T-helper 1 cell (primary cell): ENCODE data around the gene SH3PXD2A.
"Not testable (repeated sequence)": the region's sequence is repeated elsewhere in the genome, so short reads cannot be mapped to it uniquely, and the experiment has no call there.

Source experiments
- DNase-seq, 5 donors: peaks; one replicate each; pipeline ENCODE4 v3.0.0-alpha.2; 2012 to 2020

The SH3PXD2A gene

DNA sequence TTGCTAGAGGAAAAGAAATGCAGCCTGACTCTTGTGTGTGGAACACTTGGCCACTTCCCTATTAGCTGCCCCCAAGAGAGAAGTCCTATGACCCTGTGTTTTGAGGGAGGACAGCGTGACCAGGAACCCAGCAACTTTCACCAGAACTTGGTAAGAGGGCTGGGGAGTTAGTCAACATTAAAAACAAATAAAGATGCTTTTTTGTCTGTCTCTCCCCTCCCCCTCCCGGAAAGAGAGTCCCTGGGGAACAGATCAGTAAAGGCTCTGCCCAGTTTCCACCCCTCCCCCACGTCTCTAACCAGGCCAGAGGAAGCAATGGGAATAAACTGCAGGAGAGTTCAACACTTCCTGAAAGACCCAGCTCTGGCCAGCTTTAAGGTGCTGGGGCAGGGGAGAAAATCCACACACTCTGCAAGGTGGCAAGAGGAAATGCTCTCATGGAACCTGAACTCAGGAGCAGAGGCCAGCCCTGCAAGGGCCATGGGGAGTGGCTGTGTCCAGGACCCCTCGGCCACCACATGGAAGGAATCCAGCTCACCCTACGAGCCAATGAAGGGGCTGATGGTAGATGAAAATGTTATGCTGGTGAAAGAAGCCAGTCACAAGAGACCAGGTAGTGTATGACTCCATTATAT, 21.5 kb downstream of the SH3PXD2A start:
- no peak for DNase-seq

GRCh38 chr10:103832806-103833205, 22.6 kb downstream of the SH3PXD2A start:
- DNase-seq, result no peak

GRCh38 chr10:103829838-103830465, 25.4 kb downstream of the SH3PXD2A start:
- DNase-seq, result no peak

DNA sequence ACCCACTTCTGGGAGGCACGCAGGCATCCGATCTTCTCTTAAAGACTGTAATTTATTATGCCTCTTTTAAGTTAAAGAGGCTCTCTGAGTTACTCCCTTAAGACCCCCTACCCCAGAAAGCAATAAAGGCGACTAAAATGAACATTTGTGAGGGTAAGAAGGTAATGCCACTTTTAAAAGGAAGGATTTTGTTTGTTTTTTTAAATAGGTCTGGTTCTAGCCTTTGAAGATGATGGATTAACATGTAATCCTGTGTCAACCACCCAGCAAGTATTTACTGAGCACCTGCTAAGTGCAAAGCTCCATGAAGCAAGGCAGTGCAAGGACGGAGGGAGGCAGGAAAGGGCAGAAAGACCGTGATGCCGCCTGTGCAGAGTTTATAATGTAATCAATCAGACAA, 26.1 kb downstream of the SH3PXD2A start:
- no peak for DNase-seq

GRCh38 chr10:103828587-103829197, 26.7 kb downstream of the SH3PXD2A start:
- no peak for DNase-seq

GRCh38 chr10:103828107-103828506, 27.3 kb downstream of the SH3PXD2A start:
- no peak for DNase-seq

- DNase-seq, result no peak
These were observed 28.5 kb downstream of the SH3PXD2A start for GRCh38 chr10:103826885-103827284.

DNA sequence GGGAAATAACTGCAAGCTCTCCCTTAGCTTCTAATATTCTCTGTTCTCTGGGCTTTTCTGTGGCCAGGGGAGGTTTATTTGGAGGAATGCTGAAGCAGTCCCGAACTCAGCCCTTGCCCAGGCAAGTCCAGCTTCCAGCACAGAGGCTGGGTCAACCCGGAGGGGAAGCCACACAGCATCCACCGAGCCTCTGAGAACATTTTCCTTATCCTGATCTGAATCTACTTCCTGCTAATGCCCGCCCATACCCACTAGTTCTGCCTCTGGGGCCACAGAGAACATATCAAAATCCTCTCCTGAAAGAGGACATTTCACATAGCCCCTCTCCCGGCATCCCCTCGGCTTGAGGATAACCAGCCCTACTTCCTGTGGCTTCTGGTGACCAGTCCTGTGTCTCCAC, 31.1 kb downstream of the SH3PXD2A start:
- DNase-seq, result no peak

DNA sequence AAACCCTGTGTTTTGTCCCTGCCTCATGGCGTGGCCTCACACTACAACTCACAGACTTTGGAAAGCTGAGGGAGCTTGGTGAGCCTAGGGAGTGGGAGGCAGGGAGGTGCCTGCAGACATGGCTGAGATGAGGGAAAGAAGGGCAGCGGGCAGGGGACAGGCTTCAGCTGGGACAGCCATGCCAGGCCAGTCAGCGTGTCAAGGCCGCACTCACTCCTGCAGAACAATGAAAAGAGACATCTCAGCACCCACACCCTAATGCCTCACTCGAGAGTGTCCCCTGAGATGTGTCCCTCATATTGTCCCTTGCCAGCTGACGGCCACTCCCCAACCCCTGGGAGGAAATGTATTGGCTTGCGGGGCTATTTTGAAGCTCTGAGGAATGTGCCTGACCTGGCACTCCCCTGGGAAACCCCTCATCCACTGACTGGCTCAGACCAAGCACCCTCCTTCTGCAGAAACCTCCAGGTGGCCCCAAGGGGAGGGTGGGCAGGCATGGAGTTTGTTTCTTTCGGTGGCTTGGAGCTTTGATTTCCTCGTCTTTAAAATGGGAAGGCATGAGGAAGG, 31.6 kb downstream of the SH3PXD2A start:
- DNase-seq, result no peak

DNA sequence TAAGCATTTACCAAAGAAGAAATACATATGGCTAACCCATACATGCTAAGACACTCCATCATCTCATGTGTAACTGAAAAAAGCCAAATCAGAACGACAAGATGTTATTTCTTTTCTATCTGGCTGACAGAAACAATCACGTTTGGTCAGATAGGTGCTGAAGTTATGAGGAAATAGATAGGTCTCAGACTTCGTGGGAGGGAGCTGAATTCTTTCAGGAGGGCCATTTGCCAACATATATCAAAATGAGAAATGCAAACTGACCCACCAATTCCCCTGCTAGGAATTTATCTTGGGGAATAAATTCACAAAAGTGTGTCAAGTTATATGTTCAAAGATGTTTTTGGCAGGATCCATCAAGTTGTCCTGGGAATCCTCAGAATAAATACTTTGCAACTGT, 32.6 kb downstream of the SH3PXD2A start:
- DNase-seq, result no peak

GRCh38 chr10:103822107-103822716, 33.2 kb downstream of the SH3PXD2A start:
- no peak for DNase-seq

DNA sequence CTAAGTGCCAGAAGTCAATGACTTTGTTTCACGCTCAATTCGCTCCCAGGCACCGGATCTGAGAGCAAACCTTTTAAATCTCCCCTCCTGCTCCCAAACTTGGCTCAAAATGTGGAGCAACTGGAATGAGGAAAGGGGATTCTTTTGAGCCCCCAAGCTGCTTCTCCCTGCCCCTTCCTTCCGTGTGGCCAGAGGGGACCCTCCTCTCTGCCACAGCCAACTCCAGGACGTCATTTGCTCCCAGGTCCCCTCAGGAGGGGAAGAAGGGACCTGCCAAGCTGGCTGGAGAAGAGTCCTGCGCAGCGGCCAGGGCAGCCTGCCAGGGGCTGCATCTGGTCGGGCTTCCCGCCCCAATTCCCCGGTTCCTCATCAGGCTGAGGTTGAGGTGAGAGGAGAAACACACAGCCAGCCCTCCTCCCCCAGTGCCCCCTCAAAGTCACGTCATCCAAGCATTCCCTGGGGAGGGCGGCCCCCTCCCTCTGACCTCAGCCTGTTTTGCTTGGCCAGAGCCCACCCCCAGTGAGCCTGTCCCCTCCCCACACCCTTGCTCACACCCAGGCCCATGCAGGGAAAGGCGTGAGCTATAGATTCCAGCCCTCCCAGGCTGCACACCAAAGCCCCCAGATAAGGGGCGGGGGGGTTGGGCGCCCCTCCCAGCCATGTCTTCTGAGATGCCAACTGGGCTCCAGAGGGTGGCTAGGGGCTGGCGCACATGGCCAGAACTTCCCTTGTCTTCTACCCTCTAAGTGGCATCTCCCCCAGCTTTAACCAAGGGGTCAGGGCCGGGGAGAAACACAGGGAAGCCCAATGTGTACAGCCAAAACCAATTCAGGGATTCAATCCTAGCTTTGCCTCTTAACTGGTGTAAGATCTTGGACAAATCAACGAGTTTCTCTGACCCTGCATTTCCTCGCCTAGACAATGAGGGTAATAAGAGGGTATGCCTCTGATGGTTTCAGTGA, 35.0 kb downstream of the SH3PXD2A start:
- DNase-seq, result no peak

GRCh38 chr10:103819493-103819892, 35.9 kb downstream of the SH3PXD2A start:
- DNase-seq, result no peak

DNA sequence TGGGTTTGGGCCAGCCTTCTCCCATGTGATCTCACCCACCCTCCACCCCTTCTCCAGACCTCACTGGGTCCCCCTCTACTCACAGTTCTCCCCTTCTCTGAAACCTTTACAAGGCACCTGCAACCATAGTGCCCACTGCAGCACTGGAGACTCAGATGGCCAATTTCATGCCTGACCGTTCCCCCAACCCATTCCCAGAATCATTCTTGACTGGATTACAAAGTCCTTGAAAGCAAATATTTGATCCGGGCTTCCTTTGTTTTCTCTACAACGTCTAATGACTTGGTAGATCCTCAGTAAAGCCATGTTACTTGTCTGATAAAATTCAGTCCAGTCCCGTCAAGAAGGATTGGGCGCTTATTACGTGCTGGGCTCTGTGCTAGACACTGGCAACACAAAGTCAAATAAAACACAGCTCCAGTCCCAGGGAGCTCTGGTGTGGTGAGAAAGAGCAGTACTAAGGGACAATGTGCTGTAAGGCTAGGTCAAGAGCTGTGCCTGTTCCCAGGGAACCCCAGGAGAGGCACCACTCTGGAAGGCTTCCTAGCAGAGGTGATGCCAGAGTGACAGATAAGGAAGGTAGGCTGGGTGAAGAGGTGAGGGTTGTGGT, 36.5 kb downstream of the SH3PXD2A start:
- DNase-seq, result no peak

GRCh38 chr10:103818105-103818504, 37.3 kb downstream of the SH3PXD2A start:
- DNase-seq, result no peak

- DNase-seq, result no peak
These were observed 38.9 kb downstream of the SH3PXD2A start for GRCh38 chr10:103816431-103816830.

GRCh38 chr10:103814626-103815370, 40.6 kb downstream of the SH3PXD2A start:
- no peak for DNase-seq

DNA sequence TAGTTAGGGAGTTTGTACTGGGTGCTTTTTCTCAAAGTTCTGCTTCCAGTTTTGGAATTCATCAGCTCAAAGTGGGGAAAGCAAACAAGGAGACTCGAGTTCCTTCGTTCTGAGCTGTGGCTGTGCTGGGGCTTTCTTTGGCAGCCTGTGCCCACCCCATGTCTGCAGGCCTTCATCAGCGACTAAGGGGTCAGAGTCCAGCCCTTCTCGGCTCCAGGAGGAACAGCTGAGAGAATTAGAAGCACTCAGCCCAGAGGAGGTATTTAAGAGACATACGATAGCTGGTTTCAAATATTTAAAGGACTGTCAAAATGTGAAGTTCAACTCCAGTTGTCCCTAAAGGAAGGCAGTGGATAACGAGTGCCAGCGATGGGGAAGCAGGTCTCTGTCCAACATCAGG, 41.3 kb downstream of the SH3PXD2A start:
- DNase-seq, result no peak

GRCh38 chr10:103813312-103813711, 42.1 kb downstream of the SH3PXD2A start:
- not testable (repeated sequence) for DNase-seq

- DNase-seq, result no peak
These were observed 42.9 kb downstream of the SH3PXD2A start for GRCh38 chr10:103812432-103812831.

DNA sequence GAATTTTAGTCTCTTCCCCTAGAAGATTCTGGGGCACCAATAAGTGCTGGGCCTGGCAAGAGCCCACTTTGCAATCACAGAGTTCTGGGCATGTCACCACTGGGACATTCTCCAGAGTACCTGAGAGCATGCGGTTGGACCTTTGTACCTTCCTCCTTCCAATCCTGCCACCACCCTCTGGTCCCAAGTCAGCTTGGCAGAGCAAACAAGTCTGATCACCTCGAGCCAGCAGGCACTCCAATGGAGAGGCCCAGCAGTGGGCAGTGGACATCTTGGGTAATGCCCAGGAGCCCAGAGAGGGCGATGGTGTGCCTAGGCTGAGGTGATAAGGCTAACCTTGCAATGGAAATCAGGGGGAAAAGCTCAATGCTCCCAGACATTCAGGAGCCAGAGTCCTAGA, 43.4 kb downstream of the SH3PXD2A start:
- DNase-seq, result no peak
